ENCODE results near the gene IL22RA2.

Gene IL22RA2

DNA sequence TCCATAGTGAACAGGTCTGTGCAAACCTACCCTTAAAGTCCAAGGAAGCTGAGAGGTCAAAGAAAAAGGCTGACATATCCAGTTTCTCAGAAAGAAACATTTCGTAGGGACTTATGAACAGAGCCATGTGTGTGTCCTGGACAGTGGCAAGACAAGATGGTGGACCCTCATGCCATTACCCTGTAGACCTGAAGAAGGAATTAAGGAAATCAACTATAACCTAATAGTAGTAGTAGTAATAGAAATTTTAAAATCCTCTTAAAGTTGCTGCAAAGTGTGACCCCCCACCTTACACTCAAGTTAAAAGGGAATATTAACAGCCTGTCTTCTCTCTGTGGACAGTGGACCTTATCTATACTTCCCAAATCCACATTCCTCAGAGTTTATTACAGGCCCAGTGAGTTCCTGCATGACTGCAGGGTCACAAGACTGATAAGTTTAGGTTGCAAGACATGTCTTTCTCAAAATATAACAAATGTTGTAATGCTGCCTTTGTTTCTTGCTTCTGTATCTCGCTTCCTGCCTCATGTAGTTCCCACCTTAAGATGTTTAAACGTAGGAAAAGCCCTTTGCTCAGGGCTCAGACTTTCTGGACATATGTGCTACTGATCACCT is 10.6 kb downstream of the IL22RA2 start:
- no peak overlapping the region for H3K4me3 ChIP-seq (ENCODE audit: low read depth, low read length)
- H3K27me3 ChIP-seq (replicated peaks) = no peaks in the 10 kb centered on the region
- DNase-seq = no peak
- in situ Hi-C loops (cut with HindIII; ENCODE audit: low pct_ligation_motif_present, low sequenced_read_pairs) = no loop called here
- TF ChIP-seq, protein P1, sequence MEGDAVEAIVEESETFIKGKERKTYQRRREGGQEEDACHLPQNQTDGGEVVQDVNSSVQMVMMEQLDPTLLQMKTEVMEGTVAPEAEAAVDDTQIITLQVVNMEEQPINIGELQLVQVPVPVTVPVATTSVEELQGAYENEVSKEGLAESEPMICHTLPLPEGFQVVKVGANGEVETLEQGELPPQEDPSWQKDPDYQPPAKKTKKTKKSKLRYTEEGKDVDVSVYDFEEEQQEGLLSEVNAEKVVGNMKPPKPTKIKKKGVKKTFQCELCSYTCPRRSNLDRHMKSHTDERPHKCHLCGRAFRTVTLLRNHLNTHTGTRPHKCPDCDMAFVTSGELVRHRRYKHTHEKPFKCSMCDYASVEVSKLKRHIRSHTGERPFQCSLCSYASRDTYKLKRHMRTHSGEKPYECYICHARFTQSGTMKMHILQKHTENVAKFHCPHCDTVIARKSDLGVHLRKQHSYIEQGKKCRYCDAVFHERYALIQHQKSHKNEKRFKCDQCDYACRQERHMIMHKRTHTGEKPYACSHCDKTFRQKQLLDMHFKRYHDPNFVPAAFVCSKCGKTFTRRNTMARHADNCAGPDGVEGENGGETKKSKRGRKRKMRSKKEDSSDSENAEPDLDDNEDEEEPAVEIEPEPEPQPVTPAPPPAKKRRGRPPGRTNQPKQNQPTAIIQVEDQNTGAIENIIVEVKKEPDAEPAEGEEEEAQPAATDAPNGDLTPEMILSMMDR (IDR thresholded peaks at IDR 0.05; ENCODE audit: low read depth, low read length, missing control alignments) = no peak
- H3K27ac ChIP-seq = no peak overlapping the region
- H3K36me3 ChIP-seq (replicated peaks) = no peaks in the 10 kb centered on the region

DNA sequence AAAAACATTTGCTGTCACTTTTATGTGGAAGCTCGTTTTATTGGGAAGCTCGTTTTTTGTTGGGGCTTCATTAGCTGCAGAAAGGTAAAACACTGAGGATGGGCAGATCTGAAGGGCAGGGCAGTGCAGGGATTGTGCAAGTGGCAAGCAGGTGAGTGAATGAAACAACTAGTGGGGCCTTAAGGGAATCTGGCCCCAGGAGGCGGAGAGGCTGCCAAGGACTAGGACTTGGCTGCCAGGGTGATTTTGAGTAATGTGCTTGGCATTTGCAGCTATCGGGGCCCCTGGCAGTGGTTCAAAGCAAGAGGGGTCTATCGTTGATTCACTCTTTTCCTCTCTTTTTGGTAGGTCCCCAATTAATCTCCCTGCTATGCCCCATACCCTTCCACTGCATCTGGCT is 11.5 kb downstream of the IL22RA2 start:
- Histone ChIP-seq H3K4me3 (ENCODE audit: low read depth, low read length) (no peak overlapping the region), H3K27ac (no peak overlapping the region), H3K27me3 (replicated peaks) (no peaks in the 10 kb centered on the region), H3K36me3 (replicated peaks) (no peaks in the 10 kb centered on the region)
- in situ Hi-C loops (cut with HindIII; ENCODE audit: low pct_ligation_motif_present, low sequenced_read_pairs) = no loop called here
- DNase-seq = no peak
- TF ChIP-seq, protein P1 (IDR thresholded peaks at IDR 0.05; ENCODE audit: low read depth, low read length, missing control alignments) = no peak

DNA sequence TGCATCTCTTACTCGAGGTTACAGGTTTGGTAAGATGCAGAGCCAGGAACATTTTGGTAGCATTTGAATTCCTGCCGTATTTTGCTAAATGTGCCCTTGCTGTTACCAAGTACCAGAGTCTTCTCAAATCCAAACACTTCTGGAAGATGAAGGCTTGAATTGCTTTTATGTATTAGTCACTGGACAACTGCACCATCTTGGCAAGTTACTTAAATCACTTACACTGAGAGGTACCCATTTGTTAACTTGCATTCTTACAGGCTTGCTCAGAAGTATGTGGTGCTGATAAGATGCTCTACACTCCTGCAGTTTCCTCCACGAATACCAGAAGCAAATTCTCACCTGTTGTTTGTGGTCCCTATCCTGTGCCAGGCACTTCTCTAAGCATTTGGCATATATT is 12.7 kb downstream of the IL22RA2 start:
- in situ Hi-C loops (cut with HindIII; ENCODE audit: low pct_ligation_motif_present, low sequenced_read_pairs) = no loop called here
- peak; percentile 6 for DNase-seq
- no peaks in the 10 kb centered on the region for H3K36me3 ChIP-seq (replicated peaks)
- no peak overlapping the region for H3K4me3 ChIP-seq (ENCODE audit: low read depth, low read length)
- TF ChIP-seq, protein P1 (IDR thresholded peaks at IDR 0.05; ENCODE audit: low read depth, low read length, missing control alignments) = no peak
- H3K27me3 ChIP-seq (replicated peaks) = no peaks in the 10 kb centered on the region
- no peak overlapping the region for H3K27ac ChIP-seq

DNA sequence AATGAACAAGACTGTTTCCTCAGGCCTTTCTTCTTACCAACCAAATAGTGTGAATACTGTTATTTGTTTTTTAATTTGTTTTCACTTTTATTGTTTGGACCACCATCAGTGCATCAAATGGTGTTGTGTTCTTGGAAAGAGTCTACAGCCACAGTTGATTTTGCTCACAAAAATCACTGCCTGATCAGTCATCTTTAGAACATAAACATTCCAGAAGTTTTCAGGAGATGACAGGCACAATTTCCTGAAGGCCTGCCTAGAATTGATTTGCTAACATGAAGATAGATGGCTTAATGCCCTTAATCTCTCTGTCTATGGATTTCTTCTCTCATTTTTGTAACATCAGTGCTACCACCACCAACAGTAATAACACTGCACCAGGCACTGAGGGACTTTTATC is 13.5 kb downstream of the IL22RA2 start:
- peak; percentile 13 for DNase-seq
- H3K4me3 ChIP-seq (ENCODE audit: low read depth, low read length) = no peak overlapping the region
- no peak overlapping the region for H3K27ac ChIP-seq
- TF ChIP-seq, protein P1 (IDR thresholded peaks at IDR 0.05; ENCODE audit: low read depth, low read length, missing control alignments) = no peak
- H3K36me3 ChIP-seq (replicated peaks) = no peaks in the 10 kb centered on the region
- no peaks in the 10 kb centered on the region for H3K27me3 ChIP-seq (replicated peaks)
- in situ Hi-C loops (cut with HindIII; ENCODE audit: low pct_ligation_motif_present, low sequenced_read_pairs) = no loop called here

DNA sequence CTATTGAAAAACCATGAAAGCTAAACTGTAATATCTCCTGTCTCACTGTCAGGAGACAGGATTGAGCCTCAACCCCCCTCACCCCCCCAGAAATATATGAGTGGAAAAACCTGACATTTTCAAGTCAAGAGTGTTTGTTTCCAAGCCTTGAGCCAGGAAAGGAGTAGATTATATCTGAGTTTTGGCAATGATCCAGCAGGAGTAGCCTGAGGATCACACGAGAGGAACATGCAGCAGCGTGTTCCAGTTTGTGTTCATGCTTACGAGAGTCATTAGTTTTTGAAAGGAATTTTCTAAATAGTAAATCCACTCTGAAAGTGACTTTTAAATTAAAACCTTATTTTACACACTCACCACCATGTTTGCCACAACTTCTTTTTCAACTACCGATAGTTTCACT is 15.8 kb downstream of the IL22RA2 start:
- Histone ChIP-seq H3K36me3 (replicated peaks) (no peaks in the 10 kb centered on the region), H3K27ac (no peak overlapping the region), H3K4me3 (ENCODE audit: low read depth, low read length) (no peak overlapping the region), H3K27me3 (replicated peaks) (no peaks in the 10 kb centered on the region)
- in situ Hi-C loops (cut with HindIII; ENCODE audit: low pct_ligation_motif_present, low sequenced_read_pairs) = no loop called here
- TF ChIP-seq, protein P1 (IDR thresholded peaks at IDR 0.05; ENCODE audit: low read depth, low read length, missing control alignments) = no peak
- DNase-seq = no peak

DNA sequence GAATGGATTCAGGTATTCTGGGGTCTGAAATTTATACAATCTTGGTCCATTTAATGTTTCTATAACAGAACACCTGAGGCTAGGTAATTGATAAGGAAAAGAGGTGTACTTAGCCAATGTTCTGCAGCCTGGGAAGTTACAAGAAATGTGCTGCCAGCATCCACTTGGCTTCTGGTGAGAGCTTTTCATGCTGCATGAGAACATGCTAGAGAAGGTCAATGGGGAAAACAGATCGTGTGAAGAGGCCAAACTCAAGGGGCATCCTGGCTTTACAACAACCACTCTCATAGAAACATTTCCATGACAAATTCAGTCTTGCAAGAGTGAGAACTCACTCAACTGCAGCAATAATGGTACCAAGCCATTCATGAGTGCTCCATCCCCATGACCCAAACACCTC is 16.8 kb downstream of the IL22RA2 start:
- Histone ChIP-seq H3K27me3 (replicated peaks) (no peaks in the 10 kb centered on the region), H3K27ac (no peak overlapping the region), H3K4me3 (ENCODE audit: low read depth, low read length) (no peak overlapping the region), H3K36me3 (replicated peaks) (no peaks in the 10 kb centered on the region)
- no peak for DNase-seq
- TF ChIP-seq, protein P1 (IDR thresholded peaks at IDR 0.05; ENCODE audit: low read depth, low read length, missing control alignments) = no peak
- in situ Hi-C loops (cut with HindIII; ENCODE audit: low pct_ligation_motif_present, low sequenced_read_pairs) = no loop called here
